ENCODE data around the gene TRHDE.

DNA sequence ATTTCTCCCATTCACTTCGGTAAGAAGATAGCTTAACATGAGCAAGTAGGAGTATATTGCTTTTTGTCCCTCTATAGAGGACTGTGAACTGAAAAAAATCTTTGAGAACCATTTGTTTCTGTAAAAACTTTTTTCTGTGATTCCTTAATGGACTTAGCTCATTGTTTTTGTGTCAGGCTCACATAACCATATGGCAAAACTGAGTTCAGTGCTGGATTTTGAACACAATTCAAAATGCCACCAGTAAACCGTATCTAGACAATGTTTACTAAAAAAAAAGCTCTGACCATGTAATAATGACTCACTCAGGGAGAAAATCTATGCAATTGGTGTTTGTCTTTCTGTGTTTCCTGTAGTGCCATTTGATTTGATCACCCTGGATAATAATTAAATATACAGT is 5.2 kb downstream of the TRHDE start:
- TF ChIP-seq POLR2AphosphoS5 (IDR thresholded peaks at IDR 0.05; ENCODE audit: low read depth) = no peak
- TF ChIP-seq CTCF (IDR thresholded peaks at IDR 0.05; ENCODE audit: insufficient read depth, low read length) = no peak
- no peak for TF ChIP-seq GABPA (IDR thresholded peaks at IDR 0.05; ENCODE audit: low read depth)
- TF ChIP-seq REST (IDR thresholded peaks at IDR 0.05; ENCODE audit: insufficient replicate concordance, low read depth) = no peak

All from HL-60 (cell line).